K562 treated with DMSO at 1 percent for 24 hours (cell line): ENCODE measurements around the gene ZNF534. TPM values are rescaled to one million over a fixed set of nuclear protein-coding genes. Genes with fewer than 3 reads are reported as not detected.

Source experiments
- total RNA-seq: library from RNA; unstranded; fragments of 300-600 nt; gene quantifications from 2 replicates; pipeline ENCODE4 v1.2.3, GENCODE V29; 2022; ENCODE audit warnings: low read depth; ENCODE audit not compliant: insufficient read depth

The ZNF534 gene
- total RNA-seq = 0.50 TPM in 1 of 2 replicates, not detected in the other

GRCh38 chr19:52428937-52429336 lies at the start of gene ZNF534:
TSS of gene ZNF534 (plus strand) at chr19:52429148. CDS start at chr19:52431475, 2,327 bp downstream.

GRCh38 chr19:52397310-52398080 lies 31.5 kb upstream of the ZNF534 start, which contains the start of gene ZNF528:
TSS of gene ZNF528 (plus strand) at chr19:52397849. CDS start at chr19:52402014, 4,165 bp downstream.

GRCh38 chr19:52453324-52454094 lies 24.6 kb downstream of the ZNF534 start, which contains the start of gene ZNF578:
TSS of gene ZNF578 (plus strand) at chr19:52453553. CDS start at chr19:52501846, 48,293 bp downstream.

Other genes with a start within 250 kb of the ZNF534 start
- 143 and 145 TPM in 2 replicates for gene PPP2R1A, start 239.1 kb upstream of the ZNF534 start, total RNA-seq
- gene ZNF766, start 159.6 kb upstream of the ZNF534 start, total RNA-seq = 2.9 and 4.0 TPM in 2 replicates
- gene ZNF480, start 132.0 kb upstream of the ZNF534 start, total RNA-seq = 2.6 and 6.0 TPM in 2 replicates
- gene ZNF610, start 92.9 kb upstream of the ZNF534 start, total RNA-seq = not detected in 2 replicates
- gene ZNF880, start 59.2 kb upstream of the ZNF534 start, total RNA-seq = not detected in 2 replicates
- gene ZNF528, start 31.3 kb upstream of the ZNF534 start, total RNA-seq = 0.82 and 0.93 TPM in 2 replicates
- gene ZNF578, start 24.4 kb downstream of the ZNF534 start, total RNA-seq = not detected in 2 replicates
- 1.3 and 1.6 TPM in 2 replicates for gene ZNF808, start 98.5 kb downstream of the ZNF534 start, total RNA-seq
- gene ZNF701, start 141.1 kb downstream of the ZNF534 start, total RNA-seq = 4.4 and 4.7 TPM in 2 replicates
- gene ZNF83, start 209.2 kb downstream of the ZNF534 start, total RNA-seq = 17.7 and 21.4 TPM in 2 replicates